CD14-positive monocyte (primary cell): ENCODE results near the gene GAD2. TPM values are rescaled to one million over a fixed set of nuclear protein-coding genes. Genes with fewer than 3 reads are reported as not detected.

Source experiments
- DNase-seq, 3 donors: peaks; one replicate each; pipeline ENCODE4 v3.0.0-alpha.2; 2011 to 2022
- H2AFZ ChIP-seq: 2 replicates; pipeline ENCODE4 v1.6.0; 2012; ENCODE audit warnings: mild to moderate bottlenecking, low read depth, low read length, inconsistent platforms; ENCODE audit not compliant: insufficient read depth, poor library complexity, severe bottlenecking
- H3K27ac ChIP-seq, 2 donors: 1 replicate in 1 of 2; 2 replicates in 1 of 2; pipeline ENCODE4 v1.5.1; 2012 to 2013; ENCODE audit warnings: low read length in 2 of 2, control low read depth in 1 of 2, inconsistent platforms in 1 of 2, low read depth in 1 of 2, mild to moderate bottlenecking in 1 of 2
- H3K27me3 ChIP-seq, 2 donors: one replicate each; pipeline versions ENCODE4 v1.6.0 to v1.6.1; 2011 to 2013; ENCODE audit warnings: low read length in 2 of 2; ENCODE audit not compliant: control insufficient read depth in 2 of 2, insufficient read depth in 2 of 2
- H3K36me3 ChIP-seq, 2 donors: replicated peaks in 1 of 2; 1 replicate in 1 of 2; 2 replicates in 1 of 2; pipeline versions ENCODE4 v1.5.1 to v1.6.1; 2012 to 2013; ENCODE audit warnings: low read length in 2 of 2, control low read depth in 1 of 2, inconsistent platforms in 1 of 2, mild to moderate bottlenecking in 1 of 2; ENCODE audit not compliant: insufficient read depth in 2 of 2, control insufficient read depth in 1 of 2
- H3K4me1 ChIP-seq, 2 donors: 1 replicate in 1 of 2; 2 replicates in 1 of 2; pipeline versions ENCODE4 v1.5.1 to v1.6.1; 2012 to 2013; ENCODE audit warnings: low read length in 2 of 2, control low read depth in 1 of 2, inconsistent platforms in 1 of 2, mild to moderate bottlenecking in 1 of 2, moderate library complexity in 1 of 2; ENCODE audit not compliant: insufficient read depth in 2 of 2, control insufficient read depth in 1 of 2
- H3K4me2 ChIP-seq: replicated peaks from 2 replicates; pipeline ENCODE3; 2012; ENCODE audit warnings: low read length, moderate library complexity, mild to moderate bottlenecking; ENCODE audit not compliant: poor library complexity, severe bottlenecking; ENCODE audit errors: extremely low read depth
- H3K4me3 ChIP-seq, 3 experiments: fragments of 200-600 bp in 1 of 3; sonication (generic) in 1 of 3; replicated peaks in 1 of 3; 1 replicate in 2 of 3; 2 replicates in 1 of 3; pipeline ENCODE4 v1.5.1; 2011 to 2013; ENCODE audit warnings: low read length in 3 of 3, mild to moderate bottlenecking in 3 of 3, control low read depth in 2 of 3, low read depth in 2 of 3, inconsistent platforms in 1 of 3, moderate library complexity in 1 of 3
- H3K79me2 ChIP-seq: 2 replicates; pipeline ENCODE4 v1.6.0; 2012; ENCODE audit warnings: mild to moderate bottlenecking, control low read depth, inconsistent platforms, low read length, moderate library complexity; ENCODE audit not compliant: insufficient read depth
- H3K9ac ChIP-seq: 2 replicates; pipeline ENCODE4 v1.6.0; 2017; ENCODE audit warnings: low read length, mild to moderate bottlenecking; ENCODE audit not compliant: insufficient read depth, poor library complexity, severe bottlenecking
- H3K9me3 ChIP-seq, 2 donors: replicated peaks in 1 of 2; 1 replicate in 1 of 2; 2 replicates in 1 of 2; pipeline versions ENCODE4 v1.5.1 to v1.6.1; 2012 to 2013; ENCODE audit warnings: low read length in 2 of 2, control low read depth in 1 of 2; ENCODE audit not compliant: control insufficient read depth in 1 of 2, insufficient read depth in 1 of 2
- H4K20me1 ChIP-seq: 2 replicates; pipeline ENCODE4 v1.6.0; 2012; ENCODE audit warnings: mild to moderate bottlenecking, low read length, control low read depth, moderate library complexity; ENCODE audit not compliant: insufficient read depth
- H3K27ac Mint-ChIP-seq, 7 donors: one replicate each; pipeline ENCODE4 v1.8.0; 2020; ENCODE audit warnings: mild to moderate bottlenecking in 7 of 7, mixed read lengths in 7 of 7, moderate library complexity in 6 of 7, inconsistent platforms in 2 of 7
- H3K27me3 Mint-ChIP-seq, 3 donors: one replicate each; pipeline ENCODE4 v1.8.0; 2021 to 2022; ENCODE audit warnings: low read depth in 3 of 3, mild to moderate bottlenecking in 3 of 3, mixed read lengths in 3 of 3, moderate library complexity in 3 of 3, inconsistent platforms in 1 of 3
- H3K36me3 Mint-ChIP-seq, 2 donors: one replicate each; pipeline ENCODE4 v1.8.0; 2020; ENCODE audit warnings: mixed read lengths in 2 of 2, inconsistent platforms in 1 of 2, mild to moderate bottlenecking in 1 of 2
- H3K4me1 Mint-ChIP-seq: one replicate; pipeline ENCODE4 v1.8.0; 2020; ENCODE audit warnings: mild to moderate bottlenecking, mixed read lengths
- H3K4me3 Mint-ChIP-seq, 2 donors: one replicate each; pipeline ENCODE4 v1.8.0; 2020; ENCODE audit warnings: mild to moderate bottlenecking in 2 of 2, mixed read lengths in 2 of 2, moderate library complexity in 1 of 2
- H3K9me3 Mint-ChIP-seq, 7 donors: one replicate each; pipeline ENCODE4 v1.8.0; 2020 to 2022; ENCODE audit warnings: mixed read lengths in 7 of 7, mild to moderate bottlenecking in 6 of 7, moderate library complexity in 6 of 7, inconsistent platforms in 2 of 7
- WGBS: methylation state at CpG from one replicate; pipeline ENCODE4 v1.1.5; 2013; ENCODE audit warnings: missing lambda C conversion rate; ENCODE audit not compliant: insufficient coverage; 5-methylcytosine and 5-hydroxymethylcytosine counted together
- intact Hi-C, 2 donors: fragments of 100-400 bp; cut with micrococcal nuclease; formaldehyde crosslinking; loops; one replicate each; pipeline versions ENCODE4 v1.15.0 to v1.15.1; 2023
- polyA plus RNA-seq, 3 donors: library from polyadenylated mRNA; depleted of rRNA in 1 of 3; unstranded in 2 of 3; stranded (reverse) in 1 of 3; fragments of 300-500 nt in 2 of 3; fragments of >200 nt in 1 of 3; fragmentation: Illumina TruSeq in 2 of 3; gene quantifications; 1 replicate in 2 of 3; 2 replicates in 1 of 3; pipeline ENCODE4 v1.2.3, GENCODE V29; 2012 to 2021
- TF ChIP-seq, protein P1 (sequence below): fragments of 200-600 bp; IDR thresholded peaks from one replicate; pipeline ENCODE4 v1.8.0; 2022; ENCODE audit warnings: antibody characterized with exemption, mild to moderate bottlenecking

GAD2 gene
- polyA plus RNA-seq, 3 donors, result not detected

DNA sequence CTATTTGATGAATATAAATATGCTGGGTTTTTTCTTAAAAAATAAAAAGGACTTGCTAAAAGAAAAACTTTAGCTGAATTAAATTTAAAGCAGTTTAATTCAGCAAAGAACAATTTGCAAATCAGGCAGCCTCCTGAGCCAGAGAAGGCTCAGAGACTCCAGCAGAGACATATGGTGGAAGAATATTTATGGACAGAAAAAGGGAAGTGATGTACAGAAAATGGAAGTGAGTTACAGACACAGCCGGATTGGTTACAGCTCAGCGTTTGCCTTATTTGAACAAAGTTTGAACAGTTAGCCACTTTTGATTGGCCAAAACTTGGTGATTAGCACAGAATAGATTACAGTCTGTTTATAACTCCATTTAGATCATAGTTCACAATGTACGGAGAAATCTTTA is 110.3 kb downstream of the GAD2 start:
- Mint-ChIP-seq H3K27ac (no peak overlapping the region), H3K4me1 (peaks cover 9% of the 10 kb centered on the region), H3K27me3 (peaks cover 2 to 4% (median 2%) of the 10 kb centered on the region in 3 donors), H3K9me3 (peaks cover 3 to 13% (median 10%) of the 10 kb centered on the region in 7 donors), H3K36me3 (no peaks in the 10 kb centered on the region), H3K4me3 (no peak overlapping the region)
- Histone ChIP-seq H3K9ac (no peak overlapping the region), H3K27me3 (no peaks in the 10 kb centered on the region), H3K36me3 (no peaks in the 10 kb centered on the region), H2AFZ (no peak overlapping the region), H3K27ac (no peak overlapping the region), H3K4me1 (no peaks in the 10 kb centered on the region), H3K9me3 (peaks cover 0 to 7% of the 10 kb centered on the region in 2 donors), H3K4me3 (no peak overlapping the region), H3K79me2 (no peaks in the 10 kb centered on the region), H4K20me1 (no peaks in the 10 kb centered on the region), H3K4me2 (no peak overlapping the region)
- intact Hi-C loops, result no loop called here
- TF ChIP-seq, protein P1, sequence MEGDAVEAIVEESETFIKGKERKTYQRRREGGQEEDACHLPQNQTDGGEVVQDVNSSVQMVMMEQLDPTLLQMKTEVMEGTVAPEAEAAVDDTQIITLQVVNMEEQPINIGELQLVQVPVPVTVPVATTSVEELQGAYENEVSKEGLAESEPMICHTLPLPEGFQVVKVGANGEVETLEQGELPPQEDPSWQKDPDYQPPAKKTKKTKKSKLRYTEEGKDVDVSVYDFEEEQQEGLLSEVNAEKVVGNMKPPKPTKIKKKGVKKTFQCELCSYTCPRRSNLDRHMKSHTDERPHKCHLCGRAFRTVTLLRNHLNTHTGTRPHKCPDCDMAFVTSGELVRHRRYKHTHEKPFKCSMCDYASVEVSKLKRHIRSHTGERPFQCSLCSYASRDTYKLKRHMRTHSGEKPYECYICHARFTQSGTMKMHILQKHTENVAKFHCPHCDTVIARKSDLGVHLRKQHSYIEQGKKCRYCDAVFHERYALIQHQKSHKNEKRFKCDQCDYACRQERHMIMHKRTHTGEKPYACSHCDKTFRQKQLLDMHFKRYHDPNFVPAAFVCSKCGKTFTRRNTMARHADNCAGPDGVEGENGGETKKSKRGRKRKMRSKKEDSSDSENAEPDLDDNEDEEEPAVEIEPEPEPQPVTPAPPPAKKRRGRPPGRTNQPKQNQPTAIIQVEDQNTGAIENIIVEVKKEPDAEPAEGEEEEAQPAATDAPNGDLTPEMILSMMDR, result no peak
- DNase-seq, result peak in 2 of 3 donors; percentile 5 to 8
- WGBS, result no CpG with 5 or more reads among the region's 3 CpGs

DNA sequence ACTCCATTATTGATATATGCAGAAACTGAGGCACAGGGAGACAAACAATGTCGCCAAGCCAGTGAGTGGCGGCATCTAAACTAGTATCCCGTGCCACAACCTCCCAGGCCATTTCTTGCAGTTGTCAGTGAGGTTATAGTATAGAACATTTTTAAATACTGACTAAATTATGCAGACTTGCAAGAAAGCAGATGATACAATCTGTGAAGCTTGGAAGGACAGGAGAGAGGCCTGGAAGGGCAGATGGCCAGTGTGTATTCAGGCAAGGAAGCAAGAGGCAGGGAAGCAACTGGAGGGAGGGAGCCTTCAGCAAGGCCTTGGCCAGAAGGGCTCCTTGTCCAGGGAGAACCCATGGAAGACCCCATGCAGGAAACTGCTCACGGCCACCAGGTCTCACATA is 111.2 kb downstream of the GAD2 start:
- peaks cover 9% of the 10 kb centered on the region for H3K4me1 Mint-ChIP-seq
- Histone ChIP-seq H3K4me3 (no peak overlapping the region), H3K27ac (no peak overlapping the region), H2AFZ (peak overlapping the region; percentile 23), H3K9me3 (peaks cover 0 to 7% of the 10 kb centered on the region in 2 donors), H3K4me1 (no peaks in the 10 kb centered on the region), H3K9ac (no peak overlapping the region), H4K20me1 (no peaks in the 10 kb centered on the region), H3K79me2 (no peaks in the 10 kb centered on the region), H3K27me3 (no peaks in the 10 kb centered on the region), H3K36me3 (no peaks in the 10 kb centered on the region), H3K4me2 (no peak overlapping the region)
- no CpG with 5 or more reads among the region's 4 CpGs for WGBS
- TF ChIP-seq, protein P1, result no peak
- H3K9me3 Mint-ChIP-seq, result peaks cover 3 to 13% (median 10%) of the 10 kb centered on the region in 7 donors
- H3K27me3 Mint-ChIP-seq, result peaks cover 0 to 4% (median under 1%) of the 10 kb centered on the region in 3 donors
- intact Hi-C loops, result no loop called here
- H3K36me3 Mint-ChIP-seq, result no peaks in the 10 kb centered on the region
- H3K27ac Mint-ChIP-seq, result no peak overlapping the region
- no peak overlapping the region for H3K4me3 Mint-ChIP-seq
- no peak for DNase-seq
